ENCODE measurements around the gene AMIGO1.

The AMIGO1 gene

DNA sequence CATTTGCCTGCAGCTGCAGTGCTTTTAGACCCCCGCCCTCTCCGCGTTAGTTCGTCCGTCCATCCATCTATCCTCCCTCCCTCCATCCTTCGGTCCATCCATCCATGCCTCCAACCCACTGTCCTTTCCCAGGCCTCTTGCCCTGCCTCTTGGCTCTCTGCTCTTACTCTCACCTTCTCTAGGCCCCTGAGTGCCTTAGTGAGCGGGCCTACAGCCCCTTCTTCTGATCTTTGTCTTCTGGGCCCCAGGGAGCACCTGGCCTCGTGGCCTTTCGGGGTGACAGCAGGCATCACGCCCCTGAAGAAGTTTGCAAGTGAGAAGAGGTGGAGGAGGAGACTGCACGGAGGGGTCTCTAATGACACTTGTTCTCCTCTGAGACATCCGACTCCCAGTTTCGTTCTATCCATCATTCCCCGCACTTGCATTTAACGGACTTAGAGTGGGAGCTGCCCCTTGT lies 25.0 kb downstream of the AMIGO1 start:
- peaks cover 21% of the 10 kb centered on the region for H3K36me3 ChIP-seq (ENCODE audit: insufficient read depth, low read length)
- peak overlapping the region; percentile 73 for H3K9ac ChIP-seq (ENCODE audit: low read depth, low read length)
- H2AFZ ChIP-seq (ENCODE audit: low read depth, low read length) = peak overlapping the region; percentile 75
- no peaks in the 10 kb centered on the region for H3K9me3 ChIP-seq (ENCODE audit: insufficient read depth, low read length, severe bottlenecking)
- H3K79me2 ChIP-seq (ENCODE audit: insufficient read depth, low read length) = peaks cover 11% of the 10 kb centered on the region
- peak overlapping the region; percentile 61 to 64 for H3K4me3 ChIP-seq (ENCODE audit: low read depth in 1 of 2, low read length in 2 of 2)
- no peaks in the 10 kb centered on the region for H4K20me1 ChIP-seq (ENCODE audit: insufficient read depth, low read length)
- TF ChIP-seq, protein P1, sequence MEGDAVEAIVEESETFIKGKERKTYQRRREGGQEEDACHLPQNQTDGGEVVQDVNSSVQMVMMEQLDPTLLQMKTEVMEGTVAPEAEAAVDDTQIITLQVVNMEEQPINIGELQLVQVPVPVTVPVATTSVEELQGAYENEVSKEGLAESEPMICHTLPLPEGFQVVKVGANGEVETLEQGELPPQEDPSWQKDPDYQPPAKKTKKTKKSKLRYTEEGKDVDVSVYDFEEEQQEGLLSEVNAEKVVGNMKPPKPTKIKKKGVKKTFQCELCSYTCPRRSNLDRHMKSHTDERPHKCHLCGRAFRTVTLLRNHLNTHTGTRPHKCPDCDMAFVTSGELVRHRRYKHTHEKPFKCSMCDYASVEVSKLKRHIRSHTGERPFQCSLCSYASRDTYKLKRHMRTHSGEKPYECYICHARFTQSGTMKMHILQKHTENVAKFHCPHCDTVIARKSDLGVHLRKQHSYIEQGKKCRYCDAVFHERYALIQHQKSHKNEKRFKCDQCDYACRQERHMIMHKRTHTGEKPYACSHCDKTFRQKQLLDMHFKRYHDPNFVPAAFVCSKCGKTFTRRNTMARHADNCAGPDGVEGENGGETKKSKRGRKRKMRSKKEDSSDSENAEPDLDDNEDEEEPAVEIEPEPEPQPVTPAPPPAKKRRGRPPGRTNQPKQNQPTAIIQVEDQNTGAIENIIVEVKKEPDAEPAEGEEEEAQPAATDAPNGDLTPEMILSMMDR (IDR thresholded peaks at IDR 0.05; ENCODE audit: borderline replicate concordance, extremely low read depth, low read length, poor library complexity, severe bottlenecking) = no peak
- TF ChIP-seq EZH2 (IDR thresholded peaks at IDR 0.05; ENCODE audit: borderline replicate concordance, low read depth, low read length, severe bottlenecking) = no peak
- ATAC-seq (ENCODE audit: insufficient read depth, low read depth) = no peak
- peaks cover 4% of the 10 kb centered on the region for H3K27me3 ChIP-seq (ENCODE audit: insufficient read depth, low read length, poor library complexity)
- H3K27ac ChIP-seq (ENCODE audit: low read length) = peak overlapping the region; percentile 85
- peaks cover 29% of the 10 kb centered on the region for H3K4me1 ChIP-seq (ENCODE audit: insufficient read depth, low read length)
- H3K4me2 ChIP-seq (ENCODE audit: insufficient read depth, low read length) = peak overlapping the region; percentile 97
- DNase-seq = peak; percentile 35

DNA sequence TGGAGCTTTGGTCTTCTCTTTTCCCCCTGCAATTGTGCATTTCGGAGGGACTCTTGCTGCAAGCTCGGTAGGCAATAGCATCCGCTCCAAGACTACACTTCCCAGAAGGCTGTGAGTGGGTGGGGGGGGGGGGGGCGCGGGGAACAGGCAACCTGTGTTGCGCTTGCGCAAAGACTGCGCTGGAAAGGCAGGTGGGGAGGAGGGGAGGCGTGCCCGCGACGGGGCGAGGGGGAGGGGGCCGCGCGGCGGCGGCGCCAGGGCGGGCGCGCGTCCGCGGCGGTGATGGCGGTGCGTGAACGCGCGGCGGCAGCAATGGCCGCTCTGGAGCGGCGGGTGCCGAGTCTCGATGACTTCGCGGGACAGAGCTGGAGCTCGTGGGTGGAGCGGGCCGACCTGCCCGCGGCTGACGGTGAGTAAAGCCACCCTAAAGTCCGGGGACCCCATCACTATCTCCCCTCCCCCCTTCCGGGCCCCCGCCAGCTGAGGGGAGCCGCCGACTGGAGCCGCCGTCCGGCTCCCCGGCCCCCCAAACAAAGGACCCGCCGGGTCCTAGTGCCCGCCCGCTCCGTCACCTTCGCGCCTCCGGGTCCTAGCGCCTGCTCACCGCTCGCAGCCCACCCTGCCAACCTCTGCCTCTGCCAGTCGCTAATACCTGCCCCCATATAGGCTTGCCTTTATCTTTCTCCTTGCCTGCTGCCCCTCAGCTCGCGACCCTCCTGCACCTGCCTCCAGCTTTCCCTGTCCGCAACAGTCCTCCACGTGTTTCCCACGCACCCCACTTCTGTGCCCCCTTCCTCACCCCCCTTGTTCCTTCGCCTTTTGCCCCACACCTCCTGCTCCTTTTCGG lies 25.6 kb downstream of the AMIGO1 start, which contains the start of gene ATXN7L2:
TSS of gene ATXN7L2 (plus strand) at position 234 of the 847 bp plus-strand sequence. CDS start at position 283, 49 bp downstream.
- TF ChIP-seq, protein P1 (IDR thresholded peaks at IDR 0.05; ENCODE audit: borderline replicate concordance, extremely low read depth, low read length, poor library complexity, severe bottlenecking) = no peak
- no peak for TF ChIP-seq EZH2 (IDR thresholded peaks at IDR 0.05; ENCODE audit: borderline replicate concordance, low read depth, low read length, severe bottlenecking)
- Histone ChIP-seq H2AFZ (ENCODE audit: low read depth, low read length) (peak within 1 kb of the TSS; percentile 100), H3K4me2 (ENCODE audit: insufficient read depth, low read length) (peak within 1 kb of the TSS; percentile 99), H3K27ac (ENCODE audit: low read length) (peak within 1 kb of the TSS; percentile 85), H3K4me3 (ENCODE audit: low read depth in 1 of 2, low read length in 2 of 2) (peak within 1 kb of the TSS; percentile 63 to 93), H3K79me2 (ENCODE audit: insufficient read depth, low read length) (peaks cover 11% of the 10 kb centered on the region), H3K9me3 (ENCODE audit: insufficient read depth, low read length, severe bottlenecking) (no peaks in the 10 kb centered on the region), H4K20me1 (ENCODE audit: insufficient read depth, low read length) (no peaks in the 10 kb centered on the region), H3K27me3 (ENCODE audit: insufficient read depth, low read length, poor library complexity) (peaks cover 7% of the 10 kb centered on the region), H3K36me3 (ENCODE audit: insufficient read depth, low read length) (peaks cover 15% of the 10 kb centered on the region), H3K4me1 (ENCODE audit: insufficient read depth, low read length) (peaks cover 29% of the 10 kb centered on the region), H3K9ac (ENCODE audit: low read depth, low read length) (peak within 1 kb of the TSS; percentile 73)
- DNase-seq (peak; percentile 95), ATAC-seq (ENCODE audit: insufficient read depth, low read depth) (peak; percentile 79)

DNA sequence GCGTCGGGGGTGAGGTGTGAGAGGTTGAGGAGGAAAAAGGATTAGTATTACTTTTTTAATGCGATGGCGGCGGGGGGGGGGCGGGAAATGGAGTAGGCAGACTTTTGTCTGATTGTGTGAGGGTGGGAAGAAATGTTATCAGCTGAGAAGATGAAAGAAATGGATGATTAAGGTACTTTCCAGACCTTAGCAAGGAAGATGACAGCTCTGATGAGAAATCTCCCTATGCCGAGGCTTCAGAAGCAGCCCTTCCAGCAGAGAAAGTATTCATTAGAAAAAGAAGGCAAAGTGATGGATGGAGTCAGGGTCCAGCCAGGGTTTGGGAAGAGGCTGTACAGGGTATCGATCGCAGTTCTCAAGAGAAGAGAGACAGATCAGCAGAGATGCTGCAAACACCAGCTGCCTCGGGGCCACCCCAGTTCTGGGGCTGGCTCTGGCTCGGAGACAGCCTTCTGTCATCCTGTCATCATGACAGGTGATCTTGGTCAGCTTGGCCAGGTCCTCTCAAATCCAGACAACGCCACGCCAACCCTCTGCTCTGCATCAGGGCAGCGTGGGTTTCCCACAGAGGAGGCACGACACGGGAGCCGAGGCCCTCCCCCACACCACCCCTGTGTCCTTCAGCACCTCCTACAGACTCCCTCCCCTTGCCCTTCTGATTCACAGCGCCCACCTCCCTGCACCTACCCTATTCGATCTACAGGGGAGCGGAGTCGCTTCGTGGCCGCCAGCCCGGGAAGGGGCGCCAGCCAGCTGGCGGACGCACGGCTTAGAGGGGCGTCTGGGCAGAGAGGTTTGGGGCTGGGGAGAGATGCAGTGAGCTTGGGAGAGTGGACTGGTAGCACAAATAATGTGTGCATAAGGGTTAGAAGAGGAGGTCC lies 26.5 kb downstream of the AMIGO1 start:
- no peaks in the 10 kb centered on the region for H3K9me3 ChIP-seq (ENCODE audit: insufficient read depth, low read length, severe bottlenecking)
- H3K9ac ChIP-seq (ENCODE audit: low read depth, low read length) = peak overlapping the region; percentile 58
- TF ChIP-seq EZH2 (IDR thresholded peaks at IDR 0.05; ENCODE audit: borderline replicate concordance, low read depth, low read length, severe bottlenecking) = no peak
- TF ChIP-seq, protein P1 (IDR thresholded peaks at IDR 0.05; ENCODE audit: borderline replicate concordance, extremely low read depth, low read length, poor library complexity, severe bottlenecking) = peak; percentile 50
- DNase-seq (no peak), ATAC-seq (ENCODE audit: insufficient read depth, low read depth) (peak; percentile 76)
- H4K20me1 ChIP-seq (ENCODE audit: insufficient read depth, low read length) = no peaks in the 10 kb centered on the region
- H3K79me2 ChIP-seq (ENCODE audit: insufficient read depth, low read length) = peaks cover 11% of the 10 kb centered on the region
- peak overlapping the region; percentile 100 for H2AFZ ChIP-seq (ENCODE audit: low read depth, low read length)
- H3K4me1 ChIP-seq (ENCODE audit: insufficient read depth, low read length) = peaks cover 29% of the 10 kb centered on the region
- peaks cover 9% of the 10 kb centered on the region for H3K36me3 ChIP-seq (ENCODE audit: insufficient read depth, low read length)
- peak overlapping the region; percentile 99 for H3K4me2 ChIP-seq (ENCODE audit: insufficient read depth, low read length)
- H3K27ac ChIP-seq (ENCODE audit: low read length) = peak overlapping the region; percentile 50
- peaks cover 7% of the 10 kb centered on the region for H3K27me3 ChIP-seq (ENCODE audit: insufficient read depth, low read length, poor library complexity)
- H3K4me3 ChIP-seq (ENCODE audit: low read depth in 1 of 2, low read length in 2 of 2) = peak overlapping the region; percentile 63 to 93; a peak in 3 of 4 replicates
